IPS-15b (cell line): Measurements from ENCODE around the gene BBS1.
"Not testable (repeated sequence)": the region's sequence is repeated elsewhere in the genome, so short reads cannot be mapped to it uniquely, and the experiment has no call there.

Experiments used
- H3K27me3 ChIP-seq: one replicate; pipeline ENCODE4 v1.6.1; 2013; ENCODE audit warnings: low read length; ENCODE audit not compliant: control insufficient read depth, insufficient read depth
- H3K36me3 ChIP-seq: one replicate; pipeline ENCODE4 v1.6.1; 2013; ENCODE audit warnings: low read length; ENCODE audit not compliant: control insufficient read depth, insufficient read depth
- H3K4me1 ChIP-seq: one replicate; pipeline ENCODE4 v1.6.1; 2013; ENCODE audit warnings: mild to moderate bottlenecking, low read length; ENCODE audit not compliant: control insufficient read depth, insufficient read depth
- H3K4me3 ChIP-seq: one replicate; pipeline ENCODE4 v1.5.1; 2013; ENCODE audit warnings: low read depth, low read length
- H3K9ac ChIP-seq: one replicate; pipeline ENCODE4 v1.6.1; 2013; ENCODE audit warnings: low read depth, mild to moderate bottlenecking, low read length
- H3K9me3 ChIP-seq: one replicate; pipeline ENCODE4 v1.6.1; 2013; ENCODE audit warnings: mild to moderate bottlenecking, low read length; ENCODE audit not compliant: control insufficient read depth, insufficient read depth

Gene BBS1

GRCh38 chr11:66510271-66510989 lies at the start of gene BBS1:
Gene BBS1, plus strand, starts transcription at chr11:66510635. Its CDS starts 25 bp downstream, at chr11:66510660.
- peak within 1 kb of the TSS; percentile 92 for H3K4me3 ChIP-seq
- H3K36me3 ChIP-seq: peaks cover 4% of the 10 kb centered on the region
- H3K9me3 ChIP-seq: no peaks in the 10 kb centered on the region
- peak within 1 kb of the TSS; percentile 62 for H3K9ac ChIP-seq
- no peaks in the 10 kb centered on the region for H3K27me3 ChIP-seq
- H3K4me1 ChIP-seq: no peaks in the 10 kb centered on the region

- no peak overlapping the region for H3K4me3 ChIP-seq
- no peaks in the 10 kb centered on the region for H3K36me3 ChIP-seq
- peaks cover 7% of the 10 kb centered on the region for H3K4me1 ChIP-seq
- no peaks in the 10 kb centered on the region for H3K27me3 ChIP-seq
- no peaks in the 10 kb centered on the region for H3K9me3 ChIP-seq
- H3K9ac ChIP-seq: no peak overlapping the region
Measured at GRCh38 chr11:66462010-66462409, 48.4 kb upstream of the BBS1 start.

- H3K9me3 ChIP-seq: no peaks in the 10 kb centered on the region
- H3K27me3 ChIP-seq: no peaks in the 10 kb centered on the region
- no peaks in the 10 kb centered on the region for H3K36me3 ChIP-seq
- H3K4me3 ChIP-seq: no peak overlapping the region
- no peak overlapping the region for H3K9ac ChIP-seq
- peaks cover 10% of the 10 kb centered on the region for H3K4me1 ChIP-seq
Measured at GRCh38 chr11:66462911-66463310, 47.5 kb upstream of the BBS1 start.

- not testable (repeated sequence) for H3K36me3 ChIP-seq, H3K27me3 ChIP-seq, H3K9ac ChIP-seq, H3K9me3 ChIP-seq, H3K4me3 ChIP-seq, H3K4me1 ChIP-seq
Measured at GRCh38 chr11:66464116-66464515, 46.3 kb upstream of the BBS1 start.

- Histone ChIP-seq H3K4me3 (peak overlapping the region; percentile 30), H3K4me1 (peaks cover 10% of the 10 kb centered on the region), H3K36me3 (peaks cover under 1% of the 10 kb centered on the region), H3K27me3 (no peaks in the 10 kb centered on the region), H3K9me3 (no peaks in the 10 kb centered on the region), H3K9ac (no peak overlapping the region)
Measured at GRCh38 chr11:66464916-66465315, 45.5 kb upstream of the BBS1 start.

GRCh38 chr11:66465373-66466224 lies 44.8 kb upstream of the BBS1 start:
- peaks cover 10% of the 10 kb centered on the region for H3K4me1 ChIP-seq
- H3K9me3 ChIP-seq: no peaks in the 10 kb centered on the region
- H3K9ac ChIP-seq: no peak overlapping the region
- no peaks in the 10 kb centered on the region for H3K27me3 ChIP-seq
- peak overlapping the region; percentile 66 for H3K4me3 ChIP-seq
- peaks cover 4% of the 10 kb centered on the region for H3K36me3 ChIP-seq

GRCh38 chr11:66466225-66467033 lies 44.0 kb upstream of the BBS1 start, which contains the start of gene PELI3:
Gene PELI3, plus strand, starts transcription at chr11:66466905. Its CDS starts 1,224 bp downstream, at chr11:66468129.
- peak within 1 kb of the TSS; percentile 66 for H3K4me3 ChIP-seq
- no peaks in the 10 kb centered on the region for H3K27me3 ChIP-seq
- H3K36me3 ChIP-seq: peaks cover 4% of the 10 kb centered on the region
- no peak within 1 kb of the TSS for H3K9ac ChIP-seq
- no peaks in the 10 kb centered on the region for H3K9me3 ChIP-seq
- H3K4me1 ChIP-seq: peaks cover 10% of the 10 kb centered on the region

GRCh38 chr11:66467034-66467659 lies 43.3 kb upstream of the BBS1 start:
- Histone ChIP-seq H3K27me3 (no peaks in the 10 kb centered on the region), H3K4me3 (peak overlapping the region; percentile 40), H3K9me3 (no peaks in the 10 kb centered on the region), H3K36me3 (peaks cover 4% of the 10 kb centered on the region), H3K4me1 (peaks cover 10% of the 10 kb centered on the region), H3K9ac (no peak overlapping the region)

- no peak overlapping the region for H3K9ac ChIP-seq
- no peaks in the 10 kb centered on the region for H3K9me3 ChIP-seq
- peaks cover 4% of the 10 kb centered on the region for H3K36me3 ChIP-seq
- H3K27me3 ChIP-seq: no peaks in the 10 kb centered on the region
- H3K4me1 ChIP-seq: peaks cover 10% of the 10 kb centered on the region
- peak overlapping the region; percentile 40 for H3K4me3 ChIP-seq
Measured at GRCh38 chr11:66467756-66468155, 42.7 kb upstream of the BBS1 start.

- H3K9me3 ChIP-seq: no peaks in the 10 kb centered on the region
- H3K36me3 ChIP-seq: peaks cover 4% of the 10 kb centered on the region
- H3K9ac ChIP-seq: no peak overlapping the region
- peaks cover 10% of the 10 kb centered on the region for H3K4me1 ChIP-seq
- H3K27me3 ChIP-seq: no peaks in the 10 kb centered on the region
- no peak overlapping the region for H3K4me3 ChIP-seq
Measured at GRCh38 chr11:66468691-66469090, 41.7 kb upstream of the BBS1 start.

GRCh38 chr11:66469441-66469840 lies 41.0 kb upstream of the BBS1 start:
- H3K4me3 ChIP-seq: no peak overlapping the region
- no peaks in the 10 kb centered on the region for H3K9me3 ChIP-seq
- H3K9ac ChIP-seq: no peak overlapping the region
- H3K36me3 ChIP-seq: peaks cover 4% of the 10 kb centered on the region
- no peaks in the 10 kb centered on the region for H3K27me3 ChIP-seq
- H3K4me1 ChIP-seq: peaks cover 10% of the 10 kb centered on the region
